ENCODE measurements around the gene PSG7.
"Not testable (repeated sequence)": the region's sequence is repeated elsewhere in the genome, so short reads cannot be mapped to it uniquely, and the experiment has no call there.

Gene PSG7

GRCh38 chr19:42937107-42937506 lies at the start of gene PSG7:
PSG7 (minus strand) TSS chr19:42937207; CDS start chr19:42937076, 131 bp downstream.
- DNase-seq (ENCODE audit: low read depth); H3K4me3 ChIP-seq (ENCODE audit: low read depth, low read length): not testable (repeated sequence)

DNA sequence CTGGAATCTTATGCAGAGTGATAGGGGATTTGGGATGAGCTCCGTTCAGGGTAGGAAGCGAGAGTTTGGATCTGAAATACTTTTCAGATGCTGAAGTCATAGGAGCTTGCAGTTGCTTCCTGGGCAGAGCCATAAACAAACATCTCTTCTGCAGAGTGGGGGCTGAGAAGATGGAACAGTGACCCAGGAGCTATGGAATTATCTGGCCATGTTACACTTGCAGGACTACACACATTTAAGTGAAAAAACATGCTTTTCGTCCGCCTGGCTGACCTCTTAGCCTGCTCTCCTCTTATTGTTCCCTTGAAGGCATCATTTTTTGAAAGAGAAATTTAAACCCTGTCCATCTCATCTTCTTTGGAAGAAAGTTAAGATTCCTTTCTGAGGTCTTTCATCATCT lies 48.6 kb upstream of the PSG7 start:
- no peak overlapping the region for H3K4me3 ChIP-seq (ENCODE audit: low read depth, low read length)
- TF ChIP-seq, protein P1, sequence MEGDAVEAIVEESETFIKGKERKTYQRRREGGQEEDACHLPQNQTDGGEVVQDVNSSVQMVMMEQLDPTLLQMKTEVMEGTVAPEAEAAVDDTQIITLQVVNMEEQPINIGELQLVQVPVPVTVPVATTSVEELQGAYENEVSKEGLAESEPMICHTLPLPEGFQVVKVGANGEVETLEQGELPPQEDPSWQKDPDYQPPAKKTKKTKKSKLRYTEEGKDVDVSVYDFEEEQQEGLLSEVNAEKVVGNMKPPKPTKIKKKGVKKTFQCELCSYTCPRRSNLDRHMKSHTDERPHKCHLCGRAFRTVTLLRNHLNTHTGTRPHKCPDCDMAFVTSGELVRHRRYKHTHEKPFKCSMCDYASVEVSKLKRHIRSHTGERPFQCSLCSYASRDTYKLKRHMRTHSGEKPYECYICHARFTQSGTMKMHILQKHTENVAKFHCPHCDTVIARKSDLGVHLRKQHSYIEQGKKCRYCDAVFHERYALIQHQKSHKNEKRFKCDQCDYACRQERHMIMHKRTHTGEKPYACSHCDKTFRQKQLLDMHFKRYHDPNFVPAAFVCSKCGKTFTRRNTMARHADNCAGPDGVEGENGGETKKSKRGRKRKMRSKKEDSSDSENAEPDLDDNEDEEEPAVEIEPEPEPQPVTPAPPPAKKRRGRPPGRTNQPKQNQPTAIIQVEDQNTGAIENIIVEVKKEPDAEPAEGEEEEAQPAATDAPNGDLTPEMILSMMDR (IDR thresholded peaks at IDR 0.05; ENCODE audit: insufficient read depth, low read depth, low read length, missing control alignments): no peak
- no peak for DNase-seq (ENCODE audit: low read depth)

GRCh38 chr19:42982111-42982510 lies 45.1 kb upstream of the PSG7 start:
- not testable (repeated sequence) for H3K4me3 ChIP-seq (ENCODE audit: low read depth, low read length); DNase-seq (ENCODE audit: low read depth)

DNA sequence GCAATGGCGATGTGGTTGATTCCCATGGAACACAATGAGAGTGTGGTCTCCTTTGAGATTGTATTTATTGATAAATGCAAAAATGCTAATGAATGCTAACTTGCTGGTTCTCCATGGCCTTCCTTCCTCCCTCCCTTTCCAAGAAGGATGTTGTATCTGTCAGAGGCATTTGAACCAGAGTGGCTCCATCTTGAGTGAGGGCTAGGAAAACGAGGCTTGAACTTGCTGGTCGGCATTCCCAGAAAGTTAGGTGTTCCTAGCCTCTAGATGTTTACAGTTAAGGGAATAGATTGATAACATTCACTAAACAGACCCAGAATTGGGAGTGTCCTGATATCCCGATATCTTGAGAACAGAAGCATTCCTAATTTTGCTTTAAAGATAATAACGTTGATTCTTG lies 34.4 kb upstream of the PSG7 start:
- not testable (repeated sequence) for H3K4me3 ChIP-seq (ENCODE audit: low read depth, low read length); DNase-seq (ENCODE audit: low read depth)

DNA sequence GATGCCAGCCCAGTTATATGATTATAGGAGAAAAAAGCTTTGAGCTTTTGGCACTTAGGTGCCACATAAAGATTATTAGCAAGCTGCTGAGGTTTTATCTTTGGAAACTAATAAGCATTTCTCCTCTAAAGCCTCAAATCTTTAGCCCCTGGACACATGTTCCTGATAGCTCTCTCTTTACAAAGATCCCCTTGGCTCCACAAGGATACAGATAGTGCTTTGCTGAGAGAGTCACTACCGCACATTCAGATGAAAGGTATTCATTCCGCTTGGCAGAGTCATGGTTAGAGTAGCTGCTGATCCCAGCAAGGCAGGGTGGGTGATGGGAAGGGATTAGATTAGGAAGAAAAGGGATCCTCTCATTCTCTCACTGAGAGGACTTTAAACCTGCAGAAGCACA lies 28.2 kb upstream of the PSG7 start:
- TF ChIP-seq, protein P1 (IDR thresholded peaks at IDR 0.05; ENCODE audit: insufficient read depth, low read depth, low read length, missing control alignments): no peak
- H3K4me3 ChIP-seq (ENCODE audit: low read depth, low read length): no peak overlapping the region
- no peak for DNase-seq (ENCODE audit: low read depth)

DNA sequence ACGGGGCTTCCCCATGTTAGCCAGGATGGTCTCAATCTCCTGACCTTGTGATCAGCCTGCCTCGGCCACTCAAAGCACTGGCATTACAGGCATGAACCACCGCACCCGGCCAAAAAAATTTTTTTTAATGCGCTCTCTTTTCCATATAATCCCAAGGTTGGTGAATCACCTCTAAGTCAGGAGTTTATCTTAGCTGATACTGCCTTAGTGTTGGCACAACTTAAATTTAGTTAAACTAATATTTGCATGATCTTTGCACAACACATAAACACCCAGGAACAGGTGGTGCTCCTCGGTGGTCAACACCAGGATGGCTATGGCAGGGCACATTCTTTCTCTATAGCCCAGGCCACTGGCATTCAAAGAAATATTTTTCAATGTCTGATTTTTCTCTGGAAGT lies 24.1 kb upstream of the PSG7 start:
- H3K4me3 ChIP-seq (ENCODE audit: low read depth, low read length): no peak overlapping the region
- DNase-seq (ENCODE audit: low read depth): no peak
- TF ChIP-seq, protein P1 (IDR thresholded peaks at IDR 0.05; ENCODE audit: insufficient read depth, low read depth, low read length, missing control alignments): no peak

GRCh38 chr19:42952126-42952525 lies 15.1 kb upstream of the PSG7 start:
- H3K4me3 ChIP-seq (ENCODE audit: low read depth, low read length); DNase-seq (ENCODE audit: low read depth): not testable (repeated sequence)

- DNase-seq (ENCODE audit: low read depth); H3K4me3 ChIP-seq (ENCODE audit: low read depth, low read length): not testable (repeated sequence)
Observed at GRCh38 chr19:42951476-42951875, 14.5 kb upstream of the PSG7 start.

DNA sequence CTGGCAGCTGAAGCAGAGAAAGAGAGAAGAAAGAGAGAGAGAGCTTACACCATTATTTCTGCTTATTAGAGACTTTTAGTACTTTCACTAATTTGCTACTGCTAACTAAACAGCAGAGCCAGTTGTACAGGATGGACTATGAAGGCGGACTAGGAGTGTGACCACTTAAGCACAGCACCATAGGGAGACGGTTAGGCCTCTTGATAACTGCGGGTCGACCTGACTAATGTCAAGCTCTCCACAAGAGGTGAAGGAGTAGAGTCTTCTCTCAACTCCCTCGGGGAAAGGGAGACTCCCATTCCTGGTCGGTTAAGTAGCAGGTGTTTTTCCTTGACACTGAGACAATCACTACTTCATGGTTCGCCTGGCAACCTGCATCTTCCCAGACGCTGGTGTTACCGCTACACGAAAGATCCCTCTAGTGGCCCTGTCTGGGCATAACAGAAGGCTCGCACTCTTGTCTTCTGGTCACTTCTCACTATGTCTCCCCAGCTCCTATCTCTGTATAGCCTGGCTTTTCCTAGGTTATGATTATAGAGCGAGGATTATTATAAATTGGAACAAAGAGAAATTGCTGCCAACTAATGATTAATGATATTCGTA lies 5.3 kb upstream of the PSG7 start:
- no peak overlapping the region for H3K4me3 ChIP-seq (ENCODE audit: low read depth, low read length)
- TF ChIP-seq, protein P1 (IDR thresholded peaks at IDR 0.05; ENCODE audit: insufficient read depth, low read depth, low read length, missing control alignments): peak; percentile 35
- DNase-seq (ENCODE audit: low read depth): peak; percentile 6

- H3K4me3 ChIP-seq (ENCODE audit: low read depth, low read length); DNase-seq (ENCODE audit: low read depth): not testable (repeated sequence)
Observed at GRCh38 chr19:42934726-42935125, 2.3 kb downstream of the PSG7 start.

DNA sequence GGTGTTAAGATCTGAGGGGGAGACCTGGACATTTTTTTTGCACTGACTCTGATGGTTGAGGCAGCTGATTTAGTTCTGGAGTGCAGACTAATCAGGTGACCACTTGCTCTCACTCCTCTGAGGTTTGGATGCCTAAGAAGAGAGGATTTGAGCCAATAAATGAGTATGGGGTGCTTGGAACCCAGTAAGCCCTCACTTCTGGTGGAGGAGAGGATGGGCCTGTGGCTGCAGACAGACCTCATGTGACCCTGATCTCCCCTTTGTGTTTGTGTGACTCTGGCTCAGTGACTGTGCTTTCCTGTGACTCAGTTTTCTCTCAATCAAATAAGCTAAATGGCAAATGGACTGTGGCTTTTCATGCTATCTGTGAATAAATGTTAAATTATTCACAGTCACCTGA lies 2.8 kb downstream of the PSG7 start:
- H3K4me3 ChIP-seq (ENCODE audit: low read depth, low read length); DNase-seq (ENCODE audit: low read depth): not testable (repeated sequence)

DNA sequence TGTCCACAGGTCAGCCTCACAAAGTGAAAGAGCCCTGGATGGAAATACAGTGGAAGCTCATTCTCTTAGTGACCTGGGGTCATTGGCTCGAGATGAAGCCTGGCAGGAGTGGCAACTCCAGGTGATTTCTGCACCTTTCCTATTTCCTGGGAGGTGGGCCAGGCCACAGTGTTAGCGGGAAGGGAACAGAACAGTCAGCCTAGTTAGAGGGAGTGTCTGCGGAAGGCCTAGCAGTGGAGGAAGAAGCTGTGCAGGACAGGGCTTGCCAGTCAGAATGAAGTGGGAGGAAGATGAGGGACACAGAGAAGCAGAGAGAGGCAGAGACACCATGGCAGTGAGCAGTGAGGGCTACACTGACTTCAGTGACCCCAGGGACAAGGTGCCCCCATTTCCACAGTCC lies 3.6 kb downstream of the PSG7 start:
- not testable (repeated sequence) for DNase-seq (ENCODE audit: low read depth); H3K4me3 ChIP-seq (ENCODE audit: low read depth, low read length)

DNA sequence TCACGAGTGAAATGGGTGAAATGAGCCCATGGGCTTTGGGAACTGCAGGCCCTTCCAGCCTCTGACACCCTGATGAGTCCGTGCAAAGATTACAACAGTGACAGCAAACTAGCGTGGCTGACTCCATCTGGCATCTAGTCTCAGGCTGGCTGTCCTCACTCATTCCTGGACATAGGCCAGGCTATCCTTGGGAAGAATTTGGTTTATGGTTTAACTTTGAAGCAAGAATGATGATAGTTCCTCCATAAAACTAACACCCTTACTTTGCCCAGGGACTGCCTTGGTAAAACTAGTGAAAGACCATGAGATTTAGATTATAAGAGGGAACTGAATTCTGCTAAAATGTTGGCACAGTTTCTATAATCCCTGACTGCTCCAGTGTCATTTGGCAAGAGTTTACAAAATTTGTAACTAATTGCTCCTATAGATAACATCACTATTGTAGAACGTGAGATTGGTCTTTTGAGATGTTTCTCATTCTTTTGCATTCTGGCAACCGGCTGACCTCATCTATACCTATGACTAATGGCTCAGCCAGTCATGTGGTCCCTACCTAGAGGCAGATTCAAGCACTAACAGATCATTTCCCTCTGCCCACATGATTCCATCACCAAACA lies 4.4 kb downstream of the PSG7 start:
- not testable (repeated sequence) for DNase-seq (ENCODE audit: low read depth); H3K4me3 ChIP-seq (ENCODE audit: low read depth, low read length)
